BE2C (cell line): ENCODE results near the gene CLDN9.

Experiments
- DNase-seq: peaks from one replicate; pipeline ENCODE4 v3.0.0-alpha.2; 2020
- H3K27me3 ChIP-seq: fragments of 250-450 bp; sonication (Bioruptor Pico); 2 replicates; pipeline ENCODE4 v1.5.1; 2020; ENCODE audit warnings: mild to moderate bottlenecking
- H3K36me3 ChIP-seq: fragments of 250-450 bp; sonication (Bioruptor Pico); 2 replicates; pipeline ENCODE4 v1.5.1; 2020; ENCODE audit warnings: mild to moderate bottlenecking
- H3K4me1 ChIP-seq: fragments of 250-450 bp; sonication (Bioruptor Pico); 2 replicates; pipeline ENCODE4 v1.5.1; 2020
- H3K4me3 ChIP-seq: 2 replicates; pipeline ENCODE4 v1.5.1; 2011; ENCODE audit warnings: low read depth, low read length
- H3K9me3 ChIP-seq: fragments of 250-450 bp; sonication (Bioruptor Pico); 2 replicates; pipeline ENCODE4 v1.5.1; 2020
- TF ChIP-seq, protein P1 (sequence below): IDR thresholded peaks from 2 replicates; pipeline ENCODE4 v1.5.1; 2012; ENCODE audit warnings: mild to moderate bottlenecking, low read depth, low read length

The CLDN9 gene

DNA sequence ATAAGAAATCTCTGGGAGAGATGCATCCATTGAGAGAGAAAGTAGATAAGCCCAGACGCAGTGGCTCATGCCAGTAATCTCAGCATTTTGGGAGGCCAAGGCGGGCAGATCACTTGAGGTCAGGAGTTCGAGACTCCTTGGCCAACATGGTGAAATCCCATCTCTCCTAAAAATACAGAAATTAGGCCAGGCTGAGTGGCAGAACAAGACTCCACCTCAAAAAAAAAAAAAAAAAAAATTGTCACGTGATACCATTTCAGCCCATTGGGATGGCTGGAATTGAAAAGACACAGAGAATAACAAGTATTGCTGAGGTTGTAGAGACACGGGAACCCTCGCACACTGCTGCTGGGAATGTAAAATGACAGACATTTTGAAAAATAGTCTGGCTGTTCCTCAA, 49.8 kb downstream of the CLDN9 start:
- H3K4me1 ChIP-seq = no peaks in the 10 kb centered on the region
- no peak overlapping the region for H3K4me3 ChIP-seq
- no peaks in the 10 kb centered on the region for H3K9me3 ChIP-seq
- DNase-seq = no peak
- H3K36me3 ChIP-seq = no peaks in the 10 kb centered on the region
- TF ChIP-seq, protein P1, sequence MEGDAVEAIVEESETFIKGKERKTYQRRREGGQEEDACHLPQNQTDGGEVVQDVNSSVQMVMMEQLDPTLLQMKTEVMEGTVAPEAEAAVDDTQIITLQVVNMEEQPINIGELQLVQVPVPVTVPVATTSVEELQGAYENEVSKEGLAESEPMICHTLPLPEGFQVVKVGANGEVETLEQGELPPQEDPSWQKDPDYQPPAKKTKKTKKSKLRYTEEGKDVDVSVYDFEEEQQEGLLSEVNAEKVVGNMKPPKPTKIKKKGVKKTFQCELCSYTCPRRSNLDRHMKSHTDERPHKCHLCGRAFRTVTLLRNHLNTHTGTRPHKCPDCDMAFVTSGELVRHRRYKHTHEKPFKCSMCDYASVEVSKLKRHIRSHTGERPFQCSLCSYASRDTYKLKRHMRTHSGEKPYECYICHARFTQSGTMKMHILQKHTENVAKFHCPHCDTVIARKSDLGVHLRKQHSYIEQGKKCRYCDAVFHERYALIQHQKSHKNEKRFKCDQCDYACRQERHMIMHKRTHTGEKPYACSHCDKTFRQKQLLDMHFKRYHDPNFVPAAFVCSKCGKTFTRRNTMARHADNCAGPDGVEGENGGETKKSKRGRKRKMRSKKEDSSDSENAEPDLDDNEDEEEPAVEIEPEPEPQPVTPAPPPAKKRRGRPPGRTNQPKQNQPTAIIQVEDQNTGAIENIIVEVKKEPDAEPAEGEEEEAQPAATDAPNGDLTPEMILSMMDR = no peak
- peaks cover 4% of the 10 kb centered on the region; the same call in 1 of the 2 replicates for H3K27me3 ChIP-seq

DNA sequence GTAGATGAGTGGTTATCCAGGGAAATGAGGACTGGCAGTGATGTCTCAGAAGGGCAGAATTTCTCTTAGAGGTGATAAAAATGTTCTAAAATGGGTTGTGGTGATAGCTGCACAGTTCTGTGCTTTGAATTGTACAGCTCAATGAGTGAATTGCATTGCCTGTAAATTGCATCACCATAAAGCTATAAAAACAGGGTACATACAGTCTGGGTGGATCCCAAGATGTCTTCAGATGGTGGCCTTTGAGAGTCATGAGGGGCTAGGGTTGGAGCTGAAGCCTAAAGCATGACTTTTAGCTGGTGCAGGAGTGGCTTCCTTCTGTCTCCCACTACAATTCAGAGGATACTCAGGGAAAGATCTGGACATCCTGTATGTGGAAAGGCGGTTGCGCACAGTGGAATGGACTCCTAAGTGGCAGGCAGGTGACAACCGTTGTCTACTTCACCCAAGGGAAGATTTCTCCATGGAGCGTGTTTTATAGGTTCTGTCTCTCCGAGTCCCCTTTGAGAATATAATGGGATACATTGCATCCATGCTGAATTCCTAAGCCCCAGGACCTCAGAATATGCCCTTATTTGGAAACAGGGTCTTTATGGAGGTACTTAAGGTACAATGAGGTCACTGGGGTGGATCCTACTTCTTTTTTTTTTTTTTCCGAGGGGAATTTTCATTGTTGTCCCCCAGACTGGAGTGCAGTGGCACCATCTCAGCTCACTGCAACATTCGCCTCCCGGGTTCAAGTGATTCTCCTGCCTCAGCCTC, 51.1 kb downstream of the CLDN9 start:
- Histone ChIP-seq H3K4me3 (no peak overlapping the region), H3K36me3 (no peaks in the 10 kb centered on the region), H3K27me3 (no peaks in the 10 kb centered on the region), H3K4me1 (no peaks in the 10 kb centered on the region), H3K9me3 (no peaks in the 10 kb centered on the region; the same call in 1 of the 2 replicates)
- TF ChIP-seq, protein P1 = no peak
- no peak for DNase-seq
